ENCODE measurements around the gene ASPHD2.
A peak's percentile ranks its signal among the peaks of the same experiment; 100 is the strongest.

ASPHD2 gene

GRCh38 chr22:26482161-26482560, 53.1 kb downstream of the ASPHD2 start (continued):
- no peak for TF ChIP-seq ZNF133 (tag by site-specific recombination; IDR thresholded peaks at IDR 0.05)
- TF ChIP-seq ZNF768 (tag by site-specific recombination; IDR thresholded peaks at IDR 0.05): no peak

- TF ChIP-seq ZNF335 (tag by site-specific recombination; conservative IDR thresholded peaks at IDR 0.05) (peak; percentile 86), REST (tag by site-specific recombination; IDR thresholded peaks at IDR 0.05) (peak; percentile 77), BCL6B (tag by site-specific recombination; IDR thresholded peaks at IDR 0.05) (no peak)
- Histone ChIP-seq H3K4me1 (ENCODE audit: control insufficient read depth, insufficient read depth, low read length) (peaks cover 4% of the 10 kb centered on the region; the same call in 1 of the 2 replicates), H3K4me3 (ENCODE audit: low read depth, low read length) (peak overlapping the region; percentile 93), H3K36me3 (ENCODE audit: control insufficient read depth in 2 of 2, insufficient read depth in 1 of 2, low read length in 2 of 2) (peaks cover 8 to 47% of the 10 kb centered on the region in 2 experiments; a peak in 2 of 3 replicates), H3K9me3 (ENCODE audit: control insufficient read depth, insufficient read depth, low read depth, low read length) (no peaks in the 10 kb centered on the region), H3K27ac (ENCODE audit: extremely low read depth, low read depth, low read length) (peak overlapping the region; percentile 44; the same call in 1 of the 2 replicates)
- CTCF ChIA-PET: interaction anchor here (0.7 to 8.1 kb wide), 6 partner anchors 9 to 179 kb away, joined by 3 to 47 read pairs (median 5); no protein-coding TSS in a partner anchor
- POLR2A ChIA-PET: interaction anchor here (0.6 to 3.7 kb wide), 13 partner anchors 9 to 1525 kb away, joined by 3 to 27 read pairs (median 8); partner anchors contain the start of gene TFIP11
These were observed 54.0 kb downstream of the ASPHD2 start for GRCh38 chr22:26483043-26483438.

GRCh38 chr22:26483439-26484359, 54.6 kb downstream of the ASPHD2 start, which contains the start of the genes HPS4 and SRRD:
TSS of gene HPS4 (minus strand) at chr22:26483783. CDS start at chr22:26481762, 2,021 bp downstream.
TSS of gene SRRD (plus strand) at chr22:26483877. CDS start at chr22:26483891, 14 bp downstream.
- peaks cover 1 to 48% of the 10 kb centered on the region in 2 experiments; a peak in 2 of 3 replicates for H3K36me3 ChIP-seq (ENCODE audit: control insufficient read depth in 2 of 2, insufficient read depth in 1 of 2, low read length in 2 of 2)
- CTCF ChIA-PET: interaction anchor here (0.6 to 8.1 kb wide), 10 partner anchors 9 to 925 kb away, joined by 3 to 47 read pairs (median 4); no protein-coding TSS in a partner anchor
- peaks cover 4% of the 10 kb centered on the region; the same call in 1 of the 2 replicates for H3K4me1 ChIP-seq (ENCODE audit: control insufficient read depth, insufficient read depth, low read length)
- no peaks in the 10 kb centered on the region for H3K9me3 ChIP-seq (ENCODE audit: control insufficient read depth, insufficient read depth, low read depth, low read length)
- POLR2A ChIA-PET: interaction anchor here (0.5 to 3.7 kb wide), 19 partner anchors 10 to 1526 kb away, joined by 3 to 27 read pairs (median 6); partner anchors contain the start of gene TFIP11
- H3K4me3 ChIP-seq (ENCODE audit: low read depth, low read length): peak within 1 kb of the TSS; percentile 93
- peak within 1 kb of the TSS; percentile 44; the same call in 1 of the 2 replicates for H3K27ac ChIP-seq (ENCODE audit: extremely low read depth, low read depth, low read length)
- TF ChIP-seq ZNF24 (tag by site-specific recombination; IDR thresholded peaks at IDR 0.05) (peak; percentile 58; the same call in 1 of the 2 replicates), ZBTB11 (tag by site-specific recombination; conservative IDR thresholded peaks at IDR 0.05; ENCODE audit: low read depth) (no peak), ZBTB26 (tag by site-specific recombination; optimal IDR thresholded peaks at IDR 0.05) (peak; percentile 96), ZBTB20 (tag by site-specific recombination; IDR thresholded peaks at IDR 0.05) (peak; percentile 78; the same call in 1 of the 2 replicates), GFI1B (tag by site-specific recombination; IDR thresholded peaks at IDR 0.05) (no peak), GLIS1 (tag by site-specific recombination; IDR thresholded peaks at IDR 0.05) (no peak; the same call in 1 of the 2 replicates), ZNF214 (tag by site-specific recombination; IDR thresholded peaks at IDR 0.05; ENCODE audit: borderline replicate concordance) (no peak), KLF17 (tag by site-specific recombination; IDR thresholded peaks at IDR 0.05) (peak; percentile 82), ZNF600 (tag by site-specific recombination; IDR thresholded peaks at IDR 0.05) (peak; percentile 46; the same call in 1 of the 2 replicates), ZNF121 (tag by site-specific recombination; IDR thresholded peaks at IDR 0.05) (0 out of 2 replicates have a peak, but pooled peaks have one; percentile 17), GLI4 (tag by site-specific recombination; IDR thresholded peaks at IDR 0.05) (no peak), ZNF112 (tag by site-specific recombination; IDR thresholded peaks at IDR 0.05) (no peak)

All from HEK293 (cell line).